ENCODE data around the gene ADGRL3.

DNA sequence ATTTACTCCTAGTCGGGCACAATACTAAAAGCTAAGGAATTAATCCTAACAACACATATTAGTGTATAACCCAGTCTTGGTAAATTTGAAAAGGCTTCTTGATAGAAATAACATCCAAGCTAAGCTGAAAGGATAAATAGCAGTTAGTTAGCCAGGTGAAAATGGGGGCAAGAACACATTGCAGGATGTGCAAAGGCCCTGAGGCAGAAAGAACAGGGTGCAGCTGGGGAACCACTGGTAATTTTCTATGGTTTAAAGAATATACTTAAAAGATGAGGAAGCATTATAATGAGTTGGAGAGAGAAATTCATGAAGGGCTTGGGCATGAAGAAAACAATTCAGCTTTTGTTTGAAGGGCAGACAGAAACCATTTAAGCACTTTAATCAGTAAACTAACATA, 689.0 kb downstream of the ADGRL3 start:
- no peak for TF ChIP-seq MYNN (tag by site-specific recombination; IDR thresholded peaks at IDR 0.05; ENCODE audit: borderline replicate concordance)
- TF ChIP-seq ZSCAN30 (tag by site-specific recombination; IDR thresholded peaks at IDR 0.05): no peak
- no peak for TF ChIP-seq ZXDB (tag by site-specific recombination; IDR thresholded peaks at IDR 0.05)
- TF ChIP-seq, protein P1, sequence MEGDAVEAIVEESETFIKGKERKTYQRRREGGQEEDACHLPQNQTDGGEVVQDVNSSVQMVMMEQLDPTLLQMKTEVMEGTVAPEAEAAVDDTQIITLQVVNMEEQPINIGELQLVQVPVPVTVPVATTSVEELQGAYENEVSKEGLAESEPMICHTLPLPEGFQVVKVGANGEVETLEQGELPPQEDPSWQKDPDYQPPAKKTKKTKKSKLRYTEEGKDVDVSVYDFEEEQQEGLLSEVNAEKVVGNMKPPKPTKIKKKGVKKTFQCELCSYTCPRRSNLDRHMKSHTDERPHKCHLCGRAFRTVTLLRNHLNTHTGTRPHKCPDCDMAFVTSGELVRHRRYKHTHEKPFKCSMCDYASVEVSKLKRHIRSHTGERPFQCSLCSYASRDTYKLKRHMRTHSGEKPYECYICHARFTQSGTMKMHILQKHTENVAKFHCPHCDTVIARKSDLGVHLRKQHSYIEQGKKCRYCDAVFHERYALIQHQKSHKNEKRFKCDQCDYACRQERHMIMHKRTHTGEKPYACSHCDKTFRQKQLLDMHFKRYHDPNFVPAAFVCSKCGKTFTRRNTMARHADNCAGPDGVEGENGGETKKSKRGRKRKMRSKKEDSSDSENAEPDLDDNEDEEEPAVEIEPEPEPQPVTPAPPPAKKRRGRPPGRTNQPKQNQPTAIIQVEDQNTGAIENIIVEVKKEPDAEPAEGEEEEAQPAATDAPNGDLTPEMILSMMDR (tag by site-specific recombination; IDR thresholded peaks at IDR 0.05): no peak
- no peak for TF ChIP-seq TCF7L2 (IDR thresholded peaks at IDR 0.05; ENCODE audit: borderline replicate concordance, low read depth, low read length)
- TF ChIP-seq ZFP3 (tag by site-specific recombination; IDR thresholded peaks at IDR 0.05; ENCODE audit: low read depth): no peak
- TF ChIP-seq ZNF311 (tag by site-specific recombination; IDR thresholded peaks at IDR 0.05; ENCODE audit: borderline replicate concordance): no peak
- TF ChIP-seq, protein P2, sequence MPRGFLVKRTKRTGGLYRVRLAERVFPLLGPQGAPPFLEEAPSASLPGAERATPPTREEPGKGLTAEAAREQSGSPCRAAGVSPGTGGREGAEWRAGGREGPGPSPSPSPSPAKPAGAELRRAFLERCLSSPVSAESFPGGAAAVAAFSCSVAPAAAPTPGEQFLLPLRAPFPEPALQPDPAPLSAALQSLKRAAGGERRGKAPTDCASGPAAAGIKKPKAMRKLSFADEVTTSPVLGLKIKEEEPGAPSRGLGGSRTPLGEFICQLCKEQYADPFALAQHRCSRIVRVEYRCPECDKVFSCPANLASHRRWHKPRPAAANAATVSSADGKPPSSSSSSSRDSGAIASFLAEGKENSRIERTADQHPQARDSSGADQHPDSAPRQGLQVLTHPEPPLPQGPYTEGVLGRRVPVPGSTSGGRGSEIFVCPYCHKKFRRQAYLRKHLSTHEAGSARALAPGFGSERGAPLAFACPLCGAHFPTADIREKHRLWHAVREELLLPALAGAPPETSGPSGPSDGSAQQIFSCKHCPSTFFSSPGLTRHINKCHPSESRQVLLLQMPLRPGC (tag by site-specific recombination; IDR thresholded peaks at IDR 0.05): no peak
- TF ChIP-seq, protein P3, sequence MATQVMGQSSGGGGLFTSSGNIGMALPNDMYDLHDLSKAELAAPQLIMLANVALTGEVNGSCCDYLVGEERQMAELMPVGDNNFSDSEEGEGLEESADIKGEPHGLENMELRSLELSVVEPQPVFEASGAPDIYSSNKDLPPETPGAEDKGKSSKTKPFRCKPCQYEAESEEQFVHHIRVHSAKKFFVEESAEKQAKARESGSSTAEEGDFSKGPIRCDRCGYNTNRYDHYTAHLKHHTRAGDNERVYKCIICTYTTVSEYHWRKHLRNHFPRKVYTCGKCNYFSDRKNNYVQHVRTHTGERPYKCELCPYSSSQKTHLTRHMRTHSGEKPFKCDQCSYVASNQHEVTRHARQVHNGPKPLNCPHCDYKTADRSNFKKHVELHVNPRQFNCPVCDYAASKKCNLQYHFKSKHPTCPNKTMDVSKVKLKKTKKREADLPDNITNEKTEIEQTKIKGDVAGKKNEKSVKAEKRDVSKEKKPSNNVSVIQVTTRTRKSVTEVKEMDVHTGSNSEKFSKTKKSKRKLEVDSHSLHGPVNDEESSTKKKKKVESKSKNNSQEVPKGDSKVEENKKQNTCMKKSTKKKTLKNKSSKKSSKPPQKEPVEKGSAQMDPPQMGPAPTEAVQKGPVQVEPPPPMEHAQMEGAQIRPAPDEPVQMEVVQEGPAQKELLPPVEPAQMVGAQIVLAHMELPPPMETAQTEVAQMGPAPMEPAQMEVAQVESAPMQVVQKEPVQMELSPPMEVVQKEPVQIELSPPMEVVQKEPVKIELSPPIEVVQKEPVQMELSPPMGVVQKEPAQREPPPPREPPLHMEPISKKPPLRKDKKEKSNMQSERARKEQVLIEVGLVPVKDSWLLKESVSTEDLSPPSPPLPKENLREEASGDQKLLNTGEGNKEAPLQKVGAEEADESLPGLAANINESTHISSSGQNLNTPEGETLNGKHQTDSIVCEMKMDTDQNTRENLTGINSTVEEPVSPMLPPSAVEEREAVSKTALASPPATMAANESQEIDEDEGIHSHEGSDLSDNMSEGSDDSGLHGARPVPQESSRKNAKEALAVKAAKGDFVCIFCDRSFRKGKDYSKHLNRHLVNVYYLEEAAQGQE (tag by site-specific recombination; IDR thresholded peaks at IDR 0.05): no peak
- TF ChIP-seq, protein P4, sequence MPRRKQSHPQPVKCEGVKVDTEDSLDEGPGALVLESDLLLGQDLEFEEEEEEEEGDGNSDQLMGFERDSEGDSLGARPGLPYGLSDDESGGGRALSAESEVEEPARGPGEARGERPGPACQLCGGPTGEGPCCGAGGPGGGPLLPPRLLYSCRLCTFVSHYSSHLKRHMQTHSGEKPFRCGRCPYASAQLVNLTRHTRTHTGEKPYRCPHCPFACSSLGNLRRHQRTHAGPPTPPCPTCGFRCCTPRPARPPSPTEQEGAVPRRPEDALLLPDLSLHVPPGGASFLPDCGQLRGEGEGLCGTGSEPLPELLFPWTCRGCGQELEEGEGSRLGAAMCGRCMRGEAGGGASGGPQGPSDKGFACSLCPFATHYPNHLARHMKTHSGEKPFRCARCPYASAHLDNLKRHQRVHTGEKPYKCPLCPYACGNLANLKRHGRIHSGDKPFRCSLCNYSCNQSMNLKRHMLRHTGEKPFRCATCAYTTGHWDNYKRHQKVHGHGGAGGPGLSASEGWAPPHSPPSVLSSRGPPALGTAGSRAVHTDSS (tag by site-specific recombination; IDR thresholded peaks at IDR 0.05): no peak
- no peak for TF ChIP-seq ZNF138 (tag by site-specific recombination; IDR thresholded peaks at IDR 0.05; ENCODE audit: borderline replicate concordance)
- no peak for TF ChIP-seq ZFP41 (tag by site-specific recombination; IDR thresholded peaks at IDR 0.05; ENCODE audit: borderline replicate concordance)
- TF ChIP-seq, protein P5, sequence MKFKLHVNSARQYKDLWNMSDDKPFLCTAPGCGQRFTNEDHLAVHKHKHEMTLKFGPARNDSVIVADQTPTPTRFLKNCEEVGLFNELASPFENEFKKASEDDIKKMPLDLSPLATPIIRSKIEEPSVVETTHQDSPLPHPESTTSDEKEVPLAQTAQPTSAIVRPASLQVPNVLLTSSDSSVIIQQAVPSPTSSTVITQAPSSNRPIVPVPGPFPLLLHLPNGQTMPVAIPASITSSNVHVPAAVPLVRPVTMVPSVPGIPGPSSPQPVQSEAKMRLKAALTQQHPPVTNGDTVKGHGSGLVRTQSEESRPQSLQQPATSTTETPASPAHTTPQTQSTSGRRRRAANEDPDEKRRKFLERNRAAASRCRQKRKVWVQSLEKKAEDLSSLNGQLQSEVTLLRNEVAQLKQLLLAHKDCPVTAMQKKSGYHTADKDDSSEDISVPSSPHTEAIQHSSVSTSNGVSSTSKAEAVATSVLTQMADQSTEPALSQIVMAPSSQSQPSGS (tag by site-specific recombination; IDR thresholded peaks at IDR 0.05; ENCODE audit: low read depth): no peak

Data from HEK293 (cell line).